Thymus (tissue), 11 donors: ENCODE measurements around the gene CRTC1. TPM values are rescaled to one million over a fixed set of nuclear protein-coding genes. Genes with fewer than 3 reads are reported as not detected.
"Not testable (repeated sequence)": the region's sequence is repeated elsewhere in the genome, so short reads cannot be mapped to it uniquely, and the experiment has no call there.

Experiments used
- DNase-seq, 9 donors: peaks; one replicate each; pipeline ENCODE4 v3.0.0-alpha.2; 2013; ENCODE audit warnings: low spot score in 9 of 9, low read depth in 6 of 9, missing footprints in 1 of 9
- H3K27ac ChIP-seq, 2 donors: one replicate each; pipeline ENCODE4 v1.5.1; 2013; ENCODE audit warnings: control low read depth in 1 of 2, low read depth in 1 of 2, low read length in 1 of 2, mild to moderate bottlenecking in 1 of 2, moderate library complexity in 1 of 2
- H3K27me3 ChIP-seq, 2 donors: one replicate each; pipeline ENCODE4 v1.5.1; 2013; ENCODE audit warnings: low read length in 1 of 2; ENCODE audit not compliant: control insufficient read depth in 2 of 2, insufficient read depth in 1 of 2
- H3K36me3 ChIP-seq, 2 donors: one replicate each; pipeline ENCODE4 v1.5.1; 2013; ENCODE audit warnings: low read length in 1 of 2, mild to moderate bottlenecking in 1 of 2, moderate library complexity in 1 of 2; ENCODE audit not compliant: control insufficient read depth in 2 of 2, insufficient read depth in 2 of 2
- H3K4me1 ChIP-seq, 2 donors: one replicate each; pipeline ENCODE4 v1.5.1; 2013; ENCODE audit warnings: low read length in 2 of 2; ENCODE audit not compliant: control insufficient read depth in 2 of 2, insufficient read depth in 2 of 2
- H3K4me3 ChIP-seq, 2 donors: one replicate each; pipeline ENCODE4 v1.5.1; 2013; ENCODE audit warnings: low read length in 2 of 2, control low read depth in 1 of 2, mild to moderate bottlenecking in 1 of 2
- H3K9me3 ChIP-seq, 2 donors: one replicate each; pipeline ENCODE4 v1.5.1; 2013; ENCODE audit warnings: low read length in 1 of 2, mild to moderate bottlenecking in 1 of 2; ENCODE audit not compliant: control insufficient read depth in 2 of 2, insufficient read depth in 1 of 2
- WGBS: extraction: QIAGEN DNeasy Blood & Tissue Kit; methylation state at CpG from one replicate; pipeline ENCODE4 v1.1.7; 2013; 5-methylcytosine and 5-hydroxymethylcytosine counted together
- polyA plus RNA-seq: library from polyadenylated mRNA; stranded (reverse); fragments of 200-250 nt; gene quantifications from one replicate; pipeline ENCODE4 v1.2.3, GENCODE V29; 2013
- total RNA-seq: library from RNA; stranded (reverse); fragments of 120-200 nt; gene quantifications from one replicate; pipeline ENCODE4 v1.2.4, GENCODE V29; 2013
- donor health status: healthy.

CRTC1 gene
- total and polyA plus RNA-seq, 2 donors, result 1.2 to 9.7 TPM

DNA sequence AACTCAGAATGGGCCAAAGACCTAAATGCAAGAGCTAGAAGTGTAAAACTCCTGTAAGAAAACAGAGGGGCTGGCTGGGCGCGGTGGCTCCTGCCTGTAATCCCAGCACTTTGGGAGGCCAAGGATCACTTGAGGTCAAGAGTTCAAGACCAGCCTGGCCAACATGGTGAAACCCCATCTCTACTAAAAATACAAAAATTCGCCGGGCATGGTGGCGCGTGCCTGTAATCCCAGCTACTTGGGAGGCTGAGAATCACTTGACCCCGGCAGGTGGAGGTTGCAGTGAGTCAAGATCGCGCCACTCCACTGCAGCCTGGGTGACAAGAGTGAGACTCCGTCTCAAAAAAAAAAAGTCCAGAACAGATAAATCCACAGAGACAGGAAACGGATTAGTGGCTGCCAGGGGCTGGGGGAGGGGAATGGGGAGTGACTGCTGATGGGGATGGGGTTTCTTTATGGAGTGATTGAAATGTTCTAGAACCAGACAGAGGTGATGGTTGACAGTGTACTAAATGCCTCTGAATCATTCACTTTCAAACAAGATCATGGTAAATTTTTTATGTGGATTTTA is 50.4 kb downstream of the CRTC1 start:
- H3K36me3 ChIP-seq, H3K4me3 ChIP-seq, H3K4me1 ChIP-seq, DNase-seq, H3K27me3 ChIP-seq, H3K9me3 ChIP-seq, H3K27ac ChIP-seq: not testable (repeated sequence)
- WGBS, result 97% methylated on average over 11 of the region's 11 CpGs

DNA sequence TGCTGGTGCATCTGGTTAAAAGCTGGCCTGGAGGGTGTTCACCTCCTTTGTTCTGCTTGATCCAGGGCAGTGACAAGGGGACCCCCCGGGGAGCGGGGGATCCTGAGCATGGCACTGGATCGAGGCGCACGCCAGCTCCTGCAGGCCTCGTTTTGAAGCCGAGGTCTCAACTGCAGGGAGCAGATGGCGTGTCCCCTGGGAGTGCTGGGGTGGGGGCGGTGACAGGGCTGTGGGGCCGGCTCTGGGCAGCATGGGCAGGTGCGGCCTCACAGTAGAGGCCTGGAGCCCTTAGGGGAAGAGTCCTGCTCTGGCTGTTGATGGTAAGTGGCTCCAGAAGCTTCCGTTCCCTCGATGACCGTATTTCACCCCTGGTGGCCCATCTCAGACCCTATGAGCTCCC is 51.8 kb downstream of the CRTC1 start:
- Histone ChIP-seq H3K4me3 (no peak overlapping the region), H3K36me3 (no peaks in the 10 kb centered on the region), H3K4me1 (peaks cover 0 to 4% of the 10 kb centered on the region in 2 donors), H3K9me3 (no peaks in the 10 kb centered on the region), H3K27me3 (no peaks in the 10 kb centered on the region), H3K27ac (no peak overlapping the region)
- no peak for DNase-seq
- 96% methylated on average over 14 of the region's 14 CpGs for WGBS

DNA sequence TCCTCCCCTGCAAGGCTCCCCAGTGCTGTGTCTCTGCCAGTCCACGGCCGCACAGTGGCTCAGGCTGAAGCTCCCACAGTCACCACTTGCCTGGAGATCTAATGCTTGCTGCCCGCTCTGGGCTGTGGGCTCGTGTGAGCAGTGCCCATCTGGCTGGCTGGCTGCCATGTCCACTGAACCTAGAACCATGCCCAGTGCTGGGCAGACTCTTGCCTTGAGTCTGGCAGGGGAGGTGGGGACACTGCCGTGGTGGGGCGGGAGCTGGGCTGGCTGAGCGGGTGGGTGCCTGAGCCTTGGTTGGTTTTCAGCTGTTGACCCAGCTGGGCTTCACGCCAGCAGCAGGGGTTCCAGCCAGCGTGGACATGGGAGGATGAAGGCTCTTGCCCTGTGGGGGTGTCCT is 52.3 kb downstream of the CRTC1 start:
- H3K4me1 ChIP-seq, result peaks cover 0 to 4% of the 10 kb centered on the region in 2 donors
- no peaks in the 10 kb centered on the region for H3K36me3 ChIP-seq
- H3K27me3 ChIP-seq, result no peaks in the 10 kb centered on the region
- H3K9me3 ChIP-seq, result no peaks in the 10 kb centered on the region
- no peak for DNase-seq
- H3K4me3 ChIP-seq, result no peak overlapping the region
- WGBS, result 96% methylated on average over 9 of the region's 9 CpGs
- no peak overlapping the region for H3K27ac ChIP-seq

DNA sequence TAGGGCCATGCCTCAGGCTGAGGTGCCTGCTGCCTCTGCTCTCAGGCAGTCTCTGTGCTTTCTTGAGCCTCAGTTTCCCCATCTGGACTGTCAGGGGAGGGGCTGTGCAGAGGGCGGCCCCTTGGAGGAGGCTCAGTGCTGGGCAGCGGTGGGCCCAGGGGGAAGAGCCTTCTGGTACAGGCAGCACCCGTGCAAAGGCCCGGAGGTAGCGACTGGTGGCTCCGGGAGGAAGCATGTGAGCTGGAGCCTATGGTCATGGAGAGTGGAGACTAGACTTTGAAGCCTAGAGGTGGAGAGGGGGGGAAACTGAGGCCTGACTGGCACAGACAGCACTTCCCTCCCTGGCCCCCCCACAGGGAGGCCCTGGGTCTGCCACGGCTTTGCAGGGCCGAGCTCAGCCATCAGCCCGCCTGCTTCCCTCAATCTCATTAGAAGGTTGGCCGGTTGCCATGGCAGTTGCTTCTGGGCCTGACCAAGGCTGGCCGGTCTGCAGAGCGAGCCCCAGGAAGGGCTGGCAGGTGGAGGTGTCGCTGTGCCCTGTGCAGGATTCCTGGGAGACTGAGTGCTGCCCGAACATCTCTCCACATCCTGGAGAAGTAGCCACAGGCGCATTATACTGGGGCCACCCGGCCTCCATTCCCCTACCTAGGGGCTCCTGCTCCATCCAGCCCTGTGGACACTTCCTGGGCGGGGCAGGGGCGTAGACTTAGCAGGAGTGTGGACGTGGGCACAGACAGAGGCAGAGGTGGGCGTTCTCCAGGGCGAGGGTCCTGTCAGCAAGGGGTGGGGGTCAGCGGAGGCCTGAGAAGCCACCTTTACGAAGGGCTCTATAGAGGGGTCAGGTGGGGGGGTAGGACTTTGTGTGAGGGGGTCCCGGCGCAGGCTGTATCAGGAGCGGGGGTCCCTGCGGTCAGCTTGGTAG is 53.2 kb downstream of the CRTC1 start:
- WGBS, result 96% methylated on average over 27 of the region's 27 CpGs
- Histone ChIP-seq H3K4me3 (no peak overlapping the region), H3K27ac (no peak overlapping the region), H3K9me3 (no peaks in the 10 kb centered on the region), H3K36me3 (no peaks in the 10 kb centered on the region), H3K4me1 (no peaks in the 10 kb centered on the region), H3K27me3 (no peaks in the 10 kb centered on the region)
- DNase-seq, result no peak

- Histone ChIP-seq H3K9me3 (no peaks in the 10 kb centered on the region), H3K36me3 (no peaks in the 10 kb centered on the region), H3K27me3 (no peaks in the 10 kb centered on the region), H3K27ac (no peak overlapping the region), H3K4me1 (peaks cover 0 to 4% of the 10 kb centered on the region in 2 donors), H3K4me3 (no peak overlapping the region)
- 93% methylated on average over 10 of the region's 10 CpGs for WGBS
- no peak for DNase-seq
Observed at GRCh38 chr19:18737337-18737953, 54.0 kb downstream of the CRTC1 start.

GRCh38 chr19:18737954-18738351 is 54.5 kb downstream of the CRTC1 start:
- DNase-seq, result no peak
- no peaks in the 10 kb centered on the region for H3K27me3 ChIP-seq
- WGBS, result 98% methylated on average over 1 of the region's 1 CpG

GRCh38 chr19:18738961-18739690 is 55.6 kb downstream of the CRTC1 start:
- H3K27me3 ChIP-seq, result no peaks in the 10 kb centered on the region
- H3K27ac ChIP-seq, result no peak overlapping the region
- no peaks in the 10 kb centered on the region for H3K9me3 ChIP-seq
- DNase-seq, result no peak
- 96% methylated on average over 20 of the region's 20 CpGs for WGBS
- no peak overlapping the region for H3K4me3 ChIP-seq
- H3K36me3 ChIP-seq, result no peaks in the 10 kb centered on the region
- H3K4me1 ChIP-seq, result peaks cover 0 to 13% of the 10 kb centered on the region in 2 donors

More at GRCh38 chr19:18737954-18738351, 54.5 kb downstream of the CRTC1 start:
- Histone ChIP-seq H3K36me3 (no peaks in the 10 kb centered on the region), H3K27ac (no peak overlapping the region), H3K9me3 (no peaks in the 10 kb centered on the region), H3K4me1 (peaks cover 0 to 9% of the 10 kb centered on the region in 2 donors), H3K4me3 (no peak overlapping the region)

DNA sequence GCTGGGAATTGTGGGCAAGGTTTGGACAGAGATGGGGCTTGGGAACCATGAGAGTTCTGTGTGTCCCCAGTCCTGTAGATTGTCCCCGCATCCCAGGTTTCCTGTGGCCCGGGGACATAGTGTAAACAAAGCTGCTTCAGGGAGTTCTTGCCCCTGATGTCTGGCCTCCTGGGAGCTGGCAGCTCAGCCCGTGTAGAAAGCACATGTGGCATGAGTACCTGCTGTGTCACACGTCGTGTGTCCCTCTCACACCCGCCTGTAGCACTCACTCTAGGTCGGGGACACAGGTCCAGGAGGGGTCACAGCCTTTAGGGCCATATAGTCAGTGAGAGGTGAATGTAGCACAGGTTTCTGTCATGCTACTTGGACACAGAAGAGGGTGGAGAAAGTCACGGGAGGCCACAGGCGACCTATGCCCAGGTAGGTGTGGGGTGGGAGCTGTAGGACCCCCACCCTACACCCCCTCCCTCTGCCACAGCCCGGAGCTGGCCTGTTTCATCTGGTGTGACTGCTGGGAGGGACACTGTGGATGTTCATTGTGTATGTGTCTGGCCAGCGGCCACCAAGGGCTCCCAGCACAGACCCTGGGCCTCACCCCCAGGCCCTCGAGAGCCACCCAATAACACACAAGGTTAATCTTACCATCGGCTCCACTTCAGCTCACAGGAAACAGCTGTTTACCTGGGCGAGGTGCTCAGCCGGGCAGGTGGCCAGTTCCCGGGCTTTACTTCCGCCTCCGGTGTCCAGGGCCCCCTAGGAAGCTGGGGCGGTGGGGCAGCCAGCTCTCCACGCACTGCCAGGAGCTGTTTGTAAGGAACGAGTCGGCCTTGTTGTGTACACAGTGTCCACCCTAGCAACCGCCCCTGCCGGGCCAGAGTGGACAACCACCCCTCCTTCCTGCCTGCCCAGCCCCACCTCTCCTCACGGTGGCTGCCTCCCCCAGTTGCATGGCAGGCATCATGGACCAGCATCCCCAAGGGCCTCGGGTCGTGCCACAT is 57.9 kb downstream of the CRTC1 start:
- H3K27me3 ChIP-seq, result no peaks in the 10 kb centered on the region
- H3K27ac ChIP-seq, result no peak overlapping the region
- no peak for DNase-seq
- H3K36me3 ChIP-seq, result no peaks in the 10 kb centered on the region
- WGBS, result 93% methylated on average over 27 of the region's 27 CpGs
- H3K4me1 ChIP-seq, result peaks cover 0 to 24% of the 10 kb centered on the region in 2 donors
- H3K9me3 ChIP-seq, result no peaks in the 10 kb centered on the region
- no peak overlapping the region for H3K4me3 ChIP-seq
